Measurements from ENCODE around the gene ALDOC.

GRCh38 chr17:28620010-28620409, 43.3 kb upstream of the ALDOC start:
- TF ChIP-seq TAF1 (IDR thresholded peaks at IDR 0.05; ENCODE audit: low read depth, low read length): no peak
- no peak for TF ChIP-seq POLR2A (IDR thresholded peaks at IDR 0.05; ENCODE audit: low read depth, low read length)
